A549 (cell line): ENCODE results near the gene SUMO3. TPM values are rescaled to one million over a fixed set of nuclear protein-coding genes. Genes with fewer than 3 reads are reported as not detected.

Experiments used
- ATAC-seq, 2 experiments: fragments of 200-7000 bp in 1 of 2; fragments of >200 bp in 1 of 2; cut with Nextera tagmentation in 1 of 2; cut with Tn5 transposase in 1 of 2; 3 replicates each; pipeline versions ENCODE4 v1.8.0 to v1.9.1; 2018 to 2020; ENCODE audit warnings: mild to moderate bottlenecking in 1 of 2, moderate library complexity in 1 of 2
- CTCF ChIA-PET: fragments of 300-600 bp; sonication (Branson Sonifier 250); formaldehyde crosslinking; extraction: SDS; loops from one replicate; lab custom pipeline; 2021; ENCODE audit warnings: antibody characterized with exemption, inconsistent platforms; lab: Yijun Ruan, JAX
- POLR2A ChIA-PET: fragments of 350-600 bp; formaldehyde crosslinking; extraction: SDS; loops from one replicate; lab custom pipeline; 2021; ENCODE audit warnings: antibody characterized with exemption, inconsistent platforms; lab: Yijun Ruan, JAX
- DNase-seq, 2 experiments: peaks; one replicate each; pipeline versions ENCODE4 v3.0.0 to v3.0.0-alpha.2; 2011 to 2016; ENCODE audit warnings: low read depth in 1 of 2, low spot score in 1 of 2
- FAIRE-seq: peaks from 2 replicates; lab custom pipeline; 2011; peaks lifted over from hg19 to GRCh38; lab: Jason Lieb, UNC
- H3K27ac ChIP-seq, 2 experiments: fragments of >200 bp; sonication (Bioruptor Twin); formaldehyde crosslinking; 3 replicates each; pipeline ENCODE4 v1.5.1; 2016 to 2017
- H3K4me1 ChIP-seq: fragments of >200 bp; sonication (Bioruptor Twin); formaldehyde crosslinking; 3 replicates; pipeline ENCODE4 v1.6.1; 2016
- H3K4me2 ChIP-seq: fragments of >200 bp; sonication (Bioruptor Twin); formaldehyde crosslinking; 3 replicates; pipeline ENCODE4 v1.6.1; 2016
- H3K4me3 ChIP-seq: fragments of >200 bp; sonication (Bioruptor Twin); formaldehyde crosslinking; 3 replicates; pipeline ENCODE4 v1.5.1; 2016
- H3K9me3 ChIP-seq: fragments of >200 bp; sonication (Bioruptor Twin); formaldehyde crosslinking; 3 replicates; pipeline ENCODE4 v1.6.1; 2016
- CBX2 ChIP-seq: fragments of 200-600 bp; sonication (generic); IDR thresholded peaks from 2 replicates; pipeline ENCODE4 v1.6.1; 2016; ENCODE audit warnings: low read depth, mild to moderate bottlenecking, borderline replicate concordance
- CEBPB ChIP-seq, 2 experiments: fragments of >200 bp in 1 of 2; sonication (Bioruptor Twin) in 1 of 2; formaldehyde crosslinking in 1 of 2; IDR thresholded peaks; 2 replicates each; pipeline ENCODE4 v1.6.1; 2012 to 2016
- CHD2 ChIP-seq: fragments of 150-350 bp; IDR thresholded peaks from 2 replicates; pipeline ENCODE4 v1.6.1; 2014; ENCODE audit warnings: low read length; ENCODE audit not compliant: partially characterized antibody
- EP300 ChIP-seq, 2 experiments: fragments of >200 bp; sonication (Bioruptor Twin); formaldehyde crosslinking; IDR thresholded peaks; 2 replicates in 1 of 2; 3 replicates in 1 of 2; pipeline ENCODE4 v1.6.1; 2016 to 2017
- FOSL2 ChIP-seq, 2 experiments: fragments of 450-650 bp in 1 of 2; fragments of >200 bp in 1 of 2; sonication (Bioruptor Twin) in 1 of 2; formaldehyde crosslinking; IDR thresholded peaks; 2 replicates each; pipeline versions ENCODE4 v1.5.0 to v1.6.1; 2016 to 2020; ENCODE audit warnings: mild to moderate bottlenecking in 1 of 2, moderate library complexity in 1 of 2
- FOXS1 ChIP-seq: fragments of 250-450 bp; sonication (Bioruptor Pico); IDR thresholded peaks from 2 replicates; pipeline ENCODE4 v1.5.0; 2020; ENCODE audit warnings: mild to moderate bottlenecking, moderate library complexity
- HDAC2 ChIP-seq: fragments of 200-600 bp; sonication (generic); IDR thresholded peaks from 2 replicates; pipeline ENCODE4 v1.6.1; 2016
- HEYL ChIP-seq: fragments of 250-450 bp; sonication (Bioruptor Pico); IDR thresholded peaks from 2 replicates; pipeline ENCODE4 v1.8.0; 2021; ENCODE audit warnings: mild to moderate bottlenecking, moderate library complexity
- HOXA7 ChIP-seq: fragments of 250-450 bp; sonication (Bioruptor Pico); IDR thresholded peaks from 2 replicates; pipeline ENCODE4 v1.5.0; 2020; ENCODE audit warnings: mild to moderate bottlenecking, moderate library complexity
- HOXB13 ChIP-seq: fragments of 250-450 bp; sonication (Bioruptor Pico); IDR thresholded peaks from 2 replicates; pipeline ENCODE4 v1.5.0; 2020; ENCODE audit warnings: low read depth, mild to moderate bottlenecking, moderate library complexity
- HOXB5 ChIP-seq: fragments of 250-450 bp; sonication (Bioruptor Pico); IDR thresholded peaks from 2 replicates; pipeline ENCODE4 v1.5.0; 2020; ENCODE audit warnings: mild to moderate bottlenecking, moderate library complexity
- KDM5A ChIP-seq: fragments of 200-600 bp; sonication (generic); IDR thresholded peaks from 2 replicates; pipeline ENCODE4 v1.6.1; 2016; ENCODE audit warnings: antibody characterized with exemption, mild to moderate bottlenecking
- MAFK ChIP-seq: fragments of 450-650 bp; IDR thresholded peaks from 2 replicates; pipeline ENCODE4 v1.6.1; 2014; ENCODE audit not compliant: partially characterized antibody
- MAZ ChIP-seq: fragments of 150-350 bp; IDR thresholded peaks from 2 replicates; pipeline ENCODE4 v1.6.1; 2014; ENCODE audit warnings: antibody characterized with exemption, low read depth, low read length, borderline replicate concordance
- MYC ChIP-seq: IDR thresholded peaks from 2 replicates; pipeline ENCODE4 v1.6.1; 2012; ENCODE audit warnings: mild to moderate bottlenecking, inconsistent platforms, low read length, improper control_type of control experiment, borderline replicate concordance
- NFE2L2 ChIP-seq: fragments of 150-350 bp; conservative IDR thresholded peaks from 2 replicates; pipeline ENCODE4 v1.6.1; 2014; ENCODE audit warnings: low read length
- NPAS2 ChIP-seq: fragments of 250-450 bp; sonication (Bioruptor Pico); IDR thresholded peaks from 2 replicates; pipeline ENCODE4 v1.8.0; 2022; ENCODE audit warnings: mild to moderate bottlenecking, moderate library complexity, borderline replicate concordance
- NR3C1 ChIP-seq: fragments of >200 bp; sonication (Bioruptor Twin); formaldehyde crosslinking; IDR thresholded peaks from 3 replicates; pipeline ENCODE4 v1.6.1; 2017
- PHF8 ChIP-seq: fragments of 200-600 bp; sonication (generic); IDR thresholded peaks from 2 replicates; pipeline ENCODE4 v1.6.1; 2016; ENCODE audit warnings: low read depth, mild to moderate bottlenecking, antibody characterized with exemption, moderate library complexity, borderline replicate concordance
- RAD21 ChIP-seq, 2 experiments: fragments of >200 bp in 1 of 2; sonication (Bioruptor Twin) in 1 of 2; formaldehyde crosslinking in 1 of 2; IDR thresholded peaks in 1 of 2; conservative IDR thresholded peaks in 1 of 2; 2 replicates in 1 of 2; 3 replicates in 1 of 2; pipeline ENCODE4 v1.6.1; 2012 to 2018; ENCODE audit warnings: inconsistent platforms in 1 of 2
- RNF2 ChIP-seq: fragments of 200-600 bp; sonication (generic); IDR thresholded peaks from 2 replicates; pipeline ENCODE4 v1.6.1; 2016; ENCODE audit warnings: low read depth, mild to moderate bottlenecking, antibody characterized with exemption, moderate library complexity, borderline replicate concordance
- SREBF2 ChIP-seq: fragments of 450-650 bp; IDR thresholded peaks from 2 replicates; pipeline ENCODE4 v1.6.1; 2014; ENCODE audit warnings: mild to moderate bottlenecking, moderate library complexity
- TFCP2L1 ChIP-seq: fragments of 250-450 bp; sonication (Bioruptor Pico); IDR thresholded peaks from 2 replicates; pipeline ENCODE4 v1.5.0; 2021; ENCODE audit warnings: mild to moderate bottlenecking
- ZNF302 ChIP-seq: fragments of 250-450 bp; sonication (Bioruptor Pico); IDR thresholded peaks from 2 replicates; pipeline ENCODE4 v1.9.0; 2021; ENCODE audit warnings: inconsistent platforms, mild to moderate bottlenecking, moderate library complexity
- WGBS: methylation state at CpG from one replicate; pipeline ENCODE4 v1.1.6; 2017; ENCODE audit errors: missing lambda C conversion rate; 5-methylcytosine and 5-hydroxymethylcytosine counted together
- polyA plus RNA-seq, 4 experiments: library from polyadenylated mRNA; depleted of rRNA in 3 of 4; stranded (reverse); fragments of >200 nt; fragmentation: RNase III in 1 of 4; extraction: RNeasy Plus Mini Kit Qiagen cat#74134 plus additional on column Dnase treatment in 1 of 4; gene quantifications; 2 replicates in 3 of 4; 3 replicates in 1 of 4; pipeline ENCODE4 v1.2.3, GENCODE V29; 2011 to 2017
- TF ChIP-seq, protein P1 (sequence below): fragments of >200 bp; sonication (Bioruptor Twin); formaldehyde crosslinking; IDR thresholded peaks from 3 replicates; pipeline ENCODE4 v1.5.1; 2016
- TF ChIP-seq, protein P2 (sequence below): fragments of 150-350 bp; IDR thresholded peaks from 2 replicates; pipeline ENCODE4 v1.6.1; 2014; ENCODE audit warnings: low read depth, mild to moderate bottlenecking, low read length

SUMO3 gene
- polyA plus RNA-seq, 2 of the 4 experiments (the other 2 are of a cell fraction): 78.4 to 110 TPM

DNA sequence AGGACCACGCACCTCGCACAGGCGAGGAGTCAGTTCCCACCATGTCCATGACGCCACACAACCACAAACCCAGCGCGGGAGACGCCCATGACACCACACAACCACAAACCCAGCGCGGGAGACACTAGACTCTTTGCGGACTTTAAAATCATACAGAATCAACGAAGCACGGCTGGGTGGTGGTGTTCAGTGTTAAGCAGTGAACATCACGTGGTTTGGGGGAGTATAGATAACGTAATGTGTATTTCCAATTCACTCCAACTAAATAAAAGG, 36.5 kb upstream of the SUMO3 start:
- Histone ChIP-seq H3K27ac (no peak overlapping the region), H3K4me1 (no peaks in the 10 kb centered on the region), H3K9me3 (no peaks in the 10 kb centered on the region), H3K4me3 (no peak overlapping the region), H3K4me2 (no peak overlapping the region)
- ChIA-PET POLR2A (no interaction called here), CTCF (interaction anchor here (0.9 kb wide), 1 partner anchor 8 kb away, joined by 3 read pairs; no protein-coding TSS in a partner anchor)
- TF ChIP-seq KDM5A (no peak), CHD2 (no peak), CEBPB (IDR thresholded peaks at IDR 0.05) (no peak), HOXB5 (CRISPR knock-in tag) (no peak), RNF2 (no peak), HEYL (no peak), RAD21 (conservative IDR thresholded peaks at IDR 0.05 in 1 of 2, IDR thresholded peaks at IDR 0.05 in 1 of 2) (no peak), MAZ (no peak), FOSL2 (IDR thresholded peaks at IDR 0.05) (no peak), FOSL2 (CRISPR knock-in tag; IDR thresholded peaks at IDR 0.05) (no peak), PHF8 (no peak), HOXA7 (CRISPR knock-in tag) (no peak), CBX2 (no peak)
- TF ChIP-seq, protein P1, sequence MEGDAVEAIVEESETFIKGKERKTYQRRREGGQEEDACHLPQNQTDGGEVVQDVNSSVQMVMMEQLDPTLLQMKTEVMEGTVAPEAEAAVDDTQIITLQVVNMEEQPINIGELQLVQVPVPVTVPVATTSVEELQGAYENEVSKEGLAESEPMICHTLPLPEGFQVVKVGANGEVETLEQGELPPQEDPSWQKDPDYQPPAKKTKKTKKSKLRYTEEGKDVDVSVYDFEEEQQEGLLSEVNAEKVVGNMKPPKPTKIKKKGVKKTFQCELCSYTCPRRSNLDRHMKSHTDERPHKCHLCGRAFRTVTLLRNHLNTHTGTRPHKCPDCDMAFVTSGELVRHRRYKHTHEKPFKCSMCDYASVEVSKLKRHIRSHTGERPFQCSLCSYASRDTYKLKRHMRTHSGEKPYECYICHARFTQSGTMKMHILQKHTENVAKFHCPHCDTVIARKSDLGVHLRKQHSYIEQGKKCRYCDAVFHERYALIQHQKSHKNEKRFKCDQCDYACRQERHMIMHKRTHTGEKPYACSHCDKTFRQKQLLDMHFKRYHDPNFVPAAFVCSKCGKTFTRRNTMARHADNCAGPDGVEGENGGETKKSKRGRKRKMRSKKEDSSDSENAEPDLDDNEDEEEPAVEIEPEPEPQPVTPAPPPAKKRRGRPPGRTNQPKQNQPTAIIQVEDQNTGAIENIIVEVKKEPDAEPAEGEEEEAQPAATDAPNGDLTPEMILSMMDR: no peak
- ATAC-seq (no peak), FAIRE-seq (no peak), DNase-seq (no peak)
- 98% methylated on average over 14 of the region's 14 CpGs for WGBS

- FAIRE-seq (no peak), DNase-seq (no peak), ATAC-seq (no peak)
- H3K27ac ChIP-seq: no peak overlapping the region
- CTCF ChIA-PET: interaction anchor here (0.9 kb wide), 2 partner anchors 8 to 533 kb away, joined by 3 read pairs; no protein-coding TSS in a partner anchor
- POLR2A ChIA-PET: no interaction called here
- no peak overlapping the region for H3K4me3 ChIP-seq
- no peaks in the 10 kb centered on the region for H3K9me3 ChIP-seq
- TF ChIP-seq EP300 (IDR thresholded peaks at IDR 0.05) (no peak), NR3C1 (no peak), NPAS2 (CRISPR knock-in tag) (no peak), NFE2L2 (no peak), HOXB13 (CRISPR knock-in tag) (no peak), ZNF302 (CRISPR knock-in tag) (no peak), MYC (no peak), RAD21 (conservative IDR thresholded peaks at IDR 0.05 in 1 of 2, IDR thresholded peaks at IDR 0.05 in 1 of 2) (no peak), MAZ (no peak), KDM5A (no peak), HDAC2 (no peak), MAFK (no peak), FOXS1 (CRISPR knock-in tag) (no peak), SREBF2 (no peak), TFCP2L1 (CRISPR knock-in tag) (no peak)
- TF ChIP-seq, protein P1: no peak
- TF ChIP-seq, protein P2, sequence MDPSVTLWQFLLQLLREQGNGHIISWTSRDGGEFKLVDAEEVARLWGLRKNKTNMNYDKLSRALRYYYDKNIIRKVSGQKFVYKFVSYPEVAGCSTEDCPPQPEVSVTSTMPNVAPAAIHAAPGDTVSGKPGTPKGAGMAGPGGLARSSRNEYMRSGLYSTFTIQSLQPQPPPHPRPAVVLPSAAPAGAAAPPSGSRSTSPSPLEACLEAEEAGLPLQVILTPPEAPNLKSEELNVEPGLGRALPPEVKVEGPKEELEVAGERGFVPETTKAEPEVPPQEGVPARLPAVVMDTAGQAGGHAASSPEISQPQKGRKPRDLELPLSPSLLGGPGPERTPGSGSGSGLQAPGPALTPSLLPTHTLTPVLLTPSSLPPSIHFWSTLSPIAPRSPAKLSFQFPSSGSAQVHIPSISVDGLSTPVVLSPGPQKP: no peak
- no peaks in the 10 kb centered on the region for H3K4me1 ChIP-seq
- H3K4me2 ChIP-seq: no peak overlapping the region
- 91% methylated on average over 28 of the region's 34 CpGs for WGBS
Measured at GRCh38 chr21:44853601-44854390, 35.9 kb upstream of the SUMO3 start.
